Lower leg skin (tissue), 4 donors: ENCODE results near the gene CCDC149. TPM values are rescaled to one million over a fixed set of nuclear protein-coding genes. Genes with fewer than 3 reads are reported as not detected.

Experiments used
- DNase-seq, 2 donors: peaks; one replicate each; pipeline ENCODE4 v3.0.0-alpha.2; 2019; ENCODE audit warnings: low spot score in 2 of 2
- H3K4me3 ChIP-seq: fragments of 200-600 bp; sonication (generic); 2 replicates; pipeline ENCODE4 v1.5.1; 2017; ENCODE audit warnings: mild to moderate bottlenecking, low read depth; ENCODE audit not compliant: poor library complexity, severe bottlenecking
- CTCF ChIP-seq, 3 donors: fragments of 450-650 bp; IDR thresholded peaks; one replicate each; pipeline ENCODE4 v1.5.1; 2016; ENCODE audit warnings: antibody characterized with exemption in 3 of 3, mild to moderate bottlenecking in 3 of 3, moderate library complexity in 2 of 3
- POLR2A ChIP-seq, 2 donors: fragments of 450-650 bp; IDR thresholded peaks; one replicate each; pipeline ENCODE4 v1.6.1; 2016 to 2017; ENCODE audit warnings: antibody characterized with exemption in 2 of 2, mild to moderate bottlenecking in 1 of 2, moderate library complexity in 1 of 2
- WGBS, 2 donors: methylation state at CpG; one replicate each; pipeline ENCODE4 v1.1.5; 2018; 5-methylcytosine and 5-hydroxymethylcytosine counted together
- intact Hi-C: fragments of 100-400 bp; cut with DNase I; formaldehyde crosslinking; loops from one replicate; pipeline ENCODE4 v1.15.0; 2023; ENCODE audit warnings: low total_unique reads
- total RNA-seq, 4 donors: library from RNA; depleted of rRNA; stranded (reverse); fragments of >200 nt; gene quantifications; one replicate each; pipeline ENCODE4 v1.1.0, GENCODE V29; 2016

CCDC149 gene
- total RNA-seq, 4 donors from 2014 or later: 6.2 to 12.5 (median 11.2) TPM

GRCh38 chr4:24856586-24856985 lies 56.3 kb downstream of the CCDC149 start:
- no peak overlapping the region for H3K4me3 ChIP-seq
- 75 to 85% methylated on average over 9 of the region's 9 CpGs for WGBS, 2 donors
- DNase-seq: no peak
- no peak for TF ChIP-seq POLR2A (IDR thresholded peaks at IDR 0.05)
- TF ChIP-seq CTCF (IDR thresholded peaks at IDR 0.05): no peak
- intact Hi-C loops: no loop called here

GRCh38 chr4:24855741-24856140 lies 57.1 kb downstream of the CCDC149 start:
- TF ChIP-seq POLR2A (IDR thresholded peaks at IDR 0.05) (no peak), CTCF (IDR thresholded peaks at IDR 0.05) (no peak)
- intact Hi-C loops: no loop called here
- no peak for DNase-seq
- H3K4me3 ChIP-seq: no peak overlapping the region
- WGBS, 2 donors: 96 to 100% methylated on average over 2 of the region's 2 CpGs

DNA sequence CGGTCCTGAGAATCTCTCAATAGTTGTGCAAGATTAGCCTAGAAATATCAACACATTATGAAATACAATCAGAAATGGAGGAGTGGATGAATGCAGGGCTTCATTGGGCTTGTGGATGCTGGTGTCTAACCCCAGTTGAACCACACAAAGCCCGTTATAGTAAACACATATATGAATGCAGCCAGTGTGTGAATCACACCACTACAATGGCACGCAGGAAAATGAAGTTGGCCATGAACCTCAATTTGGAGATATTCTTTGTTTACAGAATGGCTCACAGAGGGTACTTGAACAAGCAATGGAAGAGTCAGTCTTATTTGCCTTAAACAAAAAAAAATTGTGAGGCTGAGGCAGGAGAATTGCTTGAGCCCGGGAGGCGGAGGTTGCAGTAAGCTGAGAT lies 59.7 kb downstream of the CCDC149 start:
- WGBS, 2 donors: 88 to 93% methylated on average over 5 of the region's 5 CpGs
- no peak overlapping the region for H3K4me3 ChIP-seq
- TF ChIP-seq POLR2A (IDR thresholded peaks at IDR 0.05) (no peak), CTCF (IDR thresholded peaks at IDR 0.05) (no peak)
- DNase-seq: no peak
- intact Hi-C loops: no loop called here

GRCh38 chr4:24850674-24851073 lies 62.2 kb downstream of the CCDC149 start:
- peak in 1 of 2 donors; percentile 29 for DNase-seq
- H3K4me3 ChIP-seq: no peak overlapping the region
- WGBS, 2 donors: 71 to 78% methylated on average over 1 of the region's 1 CpG
- TF ChIP-seq POLR2A (IDR thresholded peaks at IDR 0.05): no peak
- TF ChIP-seq CTCF (IDR thresholded peaks at IDR 0.05): no peak
- intact Hi-C loops: no loop called here

- no peak overlapping the region for H3K4me3 ChIP-seq
- DNase-seq: no peak
- TF ChIP-seq POLR2A (IDR thresholded peaks at IDR 0.05) (no peak), CTCF (IDR thresholded peaks at IDR 0.05) (no peak)
- intact Hi-C loops: no loop called here
- WGBS, 2 donors: 60 to 63% methylated on average over 2 of the region's 2 CpGs
Measured at GRCh38 chr4:24849756-24850155, 63.1 kb downstream of the CCDC149 start.

- intact Hi-C loops: no loop called here
Measured at GRCh38 chr4:24849351-24849750, 63.5 kb downstream of the CCDC149 start.

More at GRCh38 chr4:24849351-24849750, 63.5 kb downstream of the CCDC149 start:
- DNase-seq: no peak
- 80 to 86% methylated on average over 4 of the region's 4 CpGs for WGBS, 2 donors
- no peak for TF ChIP-seq CTCF (IDR thresholded peaks at IDR 0.05)
- TF ChIP-seq POLR2A (IDR thresholded peaks at IDR 0.05): no peak
- H3K4me3 ChIP-seq: no peak overlapping the region
